Middle frontal gyrus (tissue), 1 donor: ENCODE measurements around the gene TERB1.
A peak's percentile ranks its signal among the peaks of the same experiment; 100 is the strongest.

Source experiments
- DNase-seq: peaks from one replicate; pipeline ENCODE4 v3.0.0-alpha.2; 2015; ENCODE audit warnings: low spot score; ENCODE audit errors: extremely low spot score

The TERB1 gene, protein sequence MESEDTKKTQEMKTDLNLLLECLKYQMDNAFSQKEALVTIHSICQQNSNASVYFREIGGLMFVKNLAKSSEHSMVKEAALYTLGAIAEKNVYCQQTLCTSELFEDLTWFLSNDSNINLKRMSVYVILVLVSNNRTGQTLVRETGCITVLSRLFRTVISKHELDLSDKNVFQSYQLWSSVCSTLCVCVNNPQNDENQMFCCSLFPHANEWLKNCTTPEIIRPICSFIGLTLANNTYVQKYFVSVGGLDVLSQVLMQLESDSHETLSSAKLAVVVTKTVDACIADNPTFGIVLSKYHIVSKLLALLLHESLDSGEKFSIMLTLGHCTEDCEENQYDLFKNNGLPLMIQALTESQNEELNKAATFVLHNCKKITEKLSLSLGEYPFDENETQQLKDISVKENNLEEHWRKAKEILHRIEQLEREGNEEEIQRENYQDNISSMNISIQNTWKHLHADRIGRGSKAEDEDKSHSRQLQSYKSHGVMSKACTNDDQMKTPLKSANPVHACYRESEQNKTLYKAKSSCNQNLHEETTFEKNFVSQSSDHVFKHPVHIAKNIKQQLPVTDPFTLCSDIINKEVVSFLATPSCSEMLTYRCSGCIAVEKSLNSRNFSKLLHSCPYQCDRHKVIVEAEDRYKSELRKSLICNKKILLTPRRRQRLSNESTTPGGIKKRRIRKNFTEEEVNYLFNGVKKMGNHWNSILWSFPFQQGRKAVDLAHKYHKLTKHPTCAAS

DNA sequence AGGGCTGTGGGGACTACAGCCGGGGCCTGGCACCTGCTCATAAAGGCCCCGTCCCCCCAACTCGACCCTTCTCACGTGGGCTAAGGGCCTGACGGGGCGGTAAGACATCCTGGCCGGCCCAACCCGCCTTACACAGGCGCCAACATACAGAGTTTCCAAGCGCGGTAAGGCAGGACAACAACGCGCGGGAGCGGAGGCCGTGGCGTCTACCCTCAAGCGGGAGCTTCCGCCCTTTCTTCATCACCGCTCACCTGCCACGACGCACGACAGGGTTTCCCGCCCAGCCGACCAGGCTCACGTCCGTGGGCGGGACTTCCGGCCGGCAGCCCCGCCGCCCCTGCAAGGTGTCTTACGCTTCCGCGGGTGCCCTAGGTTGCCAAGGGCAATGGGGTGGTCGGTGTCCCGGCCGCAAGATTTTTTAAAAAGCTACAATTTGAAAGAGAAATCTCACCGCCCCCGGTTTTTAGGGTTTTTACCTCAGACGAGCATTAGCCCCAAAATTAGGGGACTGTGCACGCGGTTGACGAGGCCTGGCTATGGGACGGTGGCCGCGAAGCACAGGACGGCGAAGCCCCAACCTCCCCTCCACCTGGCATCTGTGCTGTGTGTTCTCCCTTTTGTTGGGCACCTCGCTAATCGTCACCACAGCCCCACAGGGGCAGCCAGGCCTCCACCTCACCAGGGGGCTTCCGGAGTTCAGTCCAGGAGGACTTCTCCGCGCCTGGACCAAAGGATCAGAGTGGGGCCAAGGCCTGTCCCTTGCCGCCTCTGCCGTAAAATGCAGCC lies at the start of gene TERB1:
Gene TERB1 (minus strand): TSS at position 265 of the 786 bp plus-strand sequence. CDS start 4,786 bp downstream, outside the sequence.
- DNase-seq: no peak

DNA sequence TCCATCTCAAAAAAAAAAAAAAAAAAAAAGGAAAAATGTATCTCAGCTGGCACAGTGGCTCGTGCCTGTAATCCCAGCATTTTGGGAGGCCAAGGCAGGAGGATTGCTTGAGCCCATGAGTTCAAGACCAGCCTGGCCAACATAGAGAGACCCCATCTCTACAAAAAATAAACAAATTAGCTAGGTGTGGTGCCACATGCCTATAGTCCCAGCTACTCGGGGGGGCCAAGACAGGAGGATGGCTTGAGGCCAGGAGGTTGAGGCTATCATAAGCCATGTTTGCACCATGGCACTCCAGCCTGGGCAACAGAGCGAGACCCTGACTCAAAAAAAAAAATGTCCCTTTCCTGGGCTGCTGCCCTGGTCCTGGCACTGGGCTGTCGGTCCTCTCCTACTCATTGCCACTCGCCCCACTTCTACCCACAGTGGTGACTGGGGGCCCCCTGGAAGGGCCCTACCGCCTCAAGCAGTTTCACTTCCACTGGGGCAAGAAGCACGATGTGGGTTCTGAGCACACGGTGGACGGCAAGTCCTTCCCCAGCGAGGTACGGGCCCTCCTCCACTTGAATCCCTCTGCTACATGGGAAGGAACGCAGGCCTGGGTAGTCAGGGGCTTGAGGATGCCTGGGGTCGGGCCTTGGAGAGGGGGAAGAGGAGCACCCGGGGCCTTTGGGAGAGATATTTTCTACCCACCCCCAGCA lies 48.9 kb upstream of the TERB1 start:
- DNase-seq: no peak

DNA sequence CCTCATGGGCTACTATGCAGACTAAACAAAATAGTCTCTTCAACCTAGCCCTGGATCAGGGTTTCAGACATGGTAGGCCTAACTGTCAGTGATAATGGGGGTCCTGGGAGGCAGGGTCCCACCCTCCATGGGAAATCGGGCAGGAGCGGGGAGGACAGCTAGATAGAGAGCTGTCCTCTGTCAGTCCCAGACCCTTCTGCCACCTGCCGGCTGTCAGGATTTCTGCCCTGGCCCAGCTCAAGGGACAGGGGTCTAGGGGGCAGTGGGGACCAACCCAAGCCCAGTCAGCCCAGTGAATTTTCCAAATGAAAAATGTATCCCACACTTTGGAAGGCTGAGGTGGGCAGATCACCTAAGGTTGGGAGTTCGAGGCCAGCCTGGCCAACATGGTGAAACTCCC lies 48.2 kb upstream of the TERB1 start:
- DNase-seq: no peak

DNA sequence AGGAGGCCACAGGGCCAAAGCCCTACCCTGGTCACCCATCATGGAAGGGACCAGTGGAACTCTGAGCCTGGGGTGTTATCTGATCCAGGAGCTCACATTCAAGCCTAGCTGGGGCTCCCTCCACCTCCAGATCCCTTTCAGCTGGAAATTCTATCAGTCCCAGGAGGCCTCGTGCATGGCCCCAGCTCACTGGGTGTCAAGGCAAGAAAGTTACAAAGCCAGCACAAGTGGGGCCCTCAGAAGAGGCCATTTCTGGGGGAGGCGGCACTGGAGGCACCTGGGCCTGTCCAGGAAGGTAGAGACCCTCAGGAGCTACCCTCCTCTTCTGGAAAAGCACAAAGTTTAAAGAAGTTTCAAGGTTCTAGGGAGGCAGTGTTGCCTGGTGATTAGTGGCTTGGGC lies 47.6 kb upstream of the TERB1 start:
- DNase-seq: no peak

DNA sequence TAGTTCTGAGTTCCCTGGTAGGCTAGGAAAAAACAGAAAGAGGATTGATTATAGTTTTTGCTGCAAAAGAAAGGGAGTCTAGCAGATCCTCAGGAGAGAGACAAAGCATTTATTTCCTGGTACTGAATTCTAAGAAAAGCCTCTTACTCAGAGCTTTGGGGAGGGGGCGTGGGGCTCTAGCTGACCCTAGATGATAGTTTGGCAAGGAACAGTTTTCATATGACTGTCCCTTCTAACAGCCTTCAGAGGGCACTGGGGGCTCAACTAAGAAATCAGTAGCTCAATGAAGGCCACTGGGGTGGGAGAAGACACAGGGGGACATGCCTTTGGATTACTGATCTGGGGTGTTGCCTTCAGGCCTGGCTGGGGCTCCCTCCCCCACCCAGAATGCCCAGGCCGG lies 46.8 kb upstream of the TERB1 start:
- DNase-seq: no peak

DNA sequence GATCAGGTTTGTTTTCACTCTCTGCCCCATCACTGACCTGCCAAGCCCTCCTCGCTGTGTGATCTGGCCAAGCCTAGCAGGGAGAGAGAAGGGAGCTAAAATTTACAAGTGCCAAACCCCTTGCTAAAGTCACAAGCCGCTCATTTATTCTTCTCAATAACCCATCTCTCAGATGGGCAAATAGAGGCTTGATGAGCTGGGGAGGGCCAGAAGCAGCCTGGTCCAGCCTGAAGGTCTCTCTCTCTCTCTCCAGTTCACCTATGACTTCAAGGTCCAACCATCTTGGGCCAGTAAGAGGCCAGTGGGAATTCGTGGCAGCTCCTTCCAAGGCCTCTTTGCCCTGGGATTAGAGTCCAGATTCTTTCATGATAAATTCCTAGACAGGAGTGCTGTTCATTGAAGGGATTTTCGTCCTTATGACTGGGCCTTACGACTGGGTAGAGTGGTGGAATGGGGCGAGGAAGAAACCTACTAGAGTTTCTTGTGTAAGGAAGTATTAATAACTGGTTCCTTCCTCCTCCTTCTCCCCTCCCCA lies 46.2 kb upstream of the TERB1 start:
- DNase-seq: no peak

DNA sequence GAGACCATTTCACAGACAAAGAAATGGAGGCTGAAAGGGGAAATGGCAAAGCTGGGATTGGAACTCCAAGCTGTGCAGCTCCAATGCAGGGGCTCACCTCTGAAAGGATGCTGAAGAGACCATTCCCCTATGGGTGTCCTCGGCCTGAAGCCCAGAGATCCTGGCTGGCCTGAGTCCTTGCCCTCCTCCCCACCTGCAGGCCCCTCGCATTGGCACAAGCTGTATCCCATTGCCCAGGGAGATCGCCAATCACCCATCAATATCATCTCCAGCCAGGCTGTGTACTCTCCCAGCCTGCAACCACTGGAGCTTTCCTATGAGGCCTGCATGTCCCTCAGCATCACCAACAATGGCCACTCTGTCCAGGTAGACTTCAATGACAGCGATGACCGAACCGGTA lies 45.4 kb upstream of the TERB1 start:
- no peak for DNase-seq

DNA sequence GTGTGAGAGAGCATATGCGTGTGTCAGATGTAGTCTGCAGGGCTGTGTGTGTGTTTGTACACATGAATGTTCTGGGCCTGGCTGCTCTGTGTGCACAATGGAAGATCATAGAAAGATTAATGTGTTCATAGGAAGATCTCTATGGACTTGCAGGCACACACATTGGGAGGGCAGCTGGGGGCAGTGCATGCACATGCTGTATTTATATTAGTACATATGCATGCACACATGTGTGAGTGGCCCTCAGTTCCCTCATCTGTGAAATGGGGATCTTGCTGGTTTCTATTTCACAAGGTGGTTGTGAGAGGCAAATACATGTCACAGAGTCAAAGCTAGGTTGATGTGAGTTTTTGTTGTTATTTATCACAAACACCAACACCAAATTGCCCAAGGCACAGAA lies 44.9 kb upstream of the TERB1 start:
- no peak for DNase-seq

DNA sequence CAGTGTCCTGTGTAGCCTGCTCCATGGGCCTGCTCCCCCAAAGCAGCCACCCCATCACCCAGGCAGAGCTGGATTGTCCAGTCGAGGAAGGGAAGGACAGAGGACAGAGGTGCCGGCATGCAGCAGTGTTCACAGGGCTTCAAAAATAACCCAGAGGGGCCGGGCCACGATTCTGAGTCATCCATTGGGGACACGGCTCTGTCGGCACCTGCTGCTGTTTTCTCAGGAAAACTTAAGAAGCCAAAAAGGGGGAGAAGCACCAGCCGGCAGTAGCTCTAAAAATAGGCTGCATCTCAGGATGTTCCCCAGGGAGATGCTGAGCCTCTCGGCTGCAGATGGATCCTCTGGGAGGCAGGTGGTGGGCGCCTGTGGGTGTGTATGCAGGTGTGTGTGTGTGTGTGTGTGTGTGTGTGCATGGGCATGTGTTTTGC lies 44.4 kb upstream of the TERB1 start:
- peak; percentile 19 for DNase-seq

DNA sequence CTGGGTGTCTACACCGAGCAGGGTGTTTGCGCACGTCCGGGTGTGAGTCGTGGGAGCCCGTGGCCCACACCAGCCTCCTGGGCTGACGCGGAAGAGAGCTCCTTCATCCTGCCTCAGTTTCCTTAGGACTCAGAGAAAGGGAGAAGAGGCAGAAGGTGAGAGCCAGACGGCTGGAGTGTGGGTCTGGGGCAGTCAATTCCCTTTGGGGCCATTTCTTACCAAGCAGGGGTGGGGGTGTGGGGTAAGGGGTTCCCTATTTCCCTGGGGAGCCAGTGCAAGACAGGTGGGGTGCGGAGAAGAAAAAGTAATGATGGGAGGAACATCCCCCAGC lies 43.7 kb upstream of the TERB1 start:
- DNase-seq: no peak

DNA sequence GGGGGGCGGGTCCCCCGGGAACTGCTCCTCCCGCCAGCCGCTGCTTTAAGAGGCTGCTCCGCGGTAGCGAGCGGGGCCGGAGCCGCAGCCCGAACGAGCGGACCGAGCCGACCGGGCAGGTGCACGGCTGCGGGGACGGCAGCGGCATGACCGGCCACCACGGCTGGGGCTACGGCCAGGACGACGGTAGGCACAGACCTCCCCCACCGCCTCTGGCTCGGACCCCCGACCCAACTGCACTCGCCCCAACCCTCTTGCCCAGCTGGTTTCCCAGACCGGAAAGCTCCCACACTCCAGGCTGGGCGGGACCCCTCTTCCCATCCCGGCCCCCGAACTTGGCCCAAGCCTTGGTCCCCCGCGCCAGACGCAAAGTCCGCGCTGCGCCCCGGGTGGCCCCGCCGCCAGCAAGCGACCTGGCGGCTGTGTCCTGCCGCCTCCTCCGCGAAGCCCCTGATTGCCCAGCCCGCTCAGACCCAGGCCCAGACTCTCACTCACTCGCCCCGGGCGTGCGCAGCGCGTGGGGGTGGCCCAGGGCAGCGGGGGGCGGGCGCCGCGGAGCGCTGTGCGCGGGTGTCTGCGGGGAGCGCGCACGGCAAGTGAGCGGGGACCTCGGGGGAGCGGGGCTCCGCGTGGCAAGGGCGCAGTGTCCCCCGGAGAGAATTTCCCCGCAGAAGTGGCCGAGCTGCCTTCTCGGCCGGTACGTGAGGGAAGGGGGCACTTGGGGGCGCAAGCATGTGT lies 43.1 kb upstream of the TERB1 start, which contains the start of gene CA7:
Gene CA7 (plus strand): TSS at position 73 of the 738 bp plus-strand sequence. CDS start 74 bp downstream, at position 147.
- no peak for DNase-seq

DNA sequence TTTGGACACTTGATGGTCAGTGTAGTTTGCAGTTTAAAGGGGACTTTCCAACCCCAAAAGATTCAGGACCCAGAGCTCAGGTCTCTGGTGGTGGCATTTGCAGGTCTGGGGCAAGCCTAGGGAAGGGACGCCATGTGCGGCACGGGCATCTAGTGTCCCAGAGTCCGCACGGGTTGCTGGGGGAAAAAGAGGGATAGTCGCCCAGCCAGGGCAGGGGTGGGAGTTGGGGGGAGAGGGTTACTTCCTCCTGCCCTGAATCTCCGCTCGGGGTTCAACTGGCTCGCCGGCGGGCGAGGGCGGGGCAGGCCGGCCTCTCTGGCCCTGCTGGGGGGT lies 42.6 kb upstream of the TERB1 start:
- no peak for DNase-seq

DNA sequence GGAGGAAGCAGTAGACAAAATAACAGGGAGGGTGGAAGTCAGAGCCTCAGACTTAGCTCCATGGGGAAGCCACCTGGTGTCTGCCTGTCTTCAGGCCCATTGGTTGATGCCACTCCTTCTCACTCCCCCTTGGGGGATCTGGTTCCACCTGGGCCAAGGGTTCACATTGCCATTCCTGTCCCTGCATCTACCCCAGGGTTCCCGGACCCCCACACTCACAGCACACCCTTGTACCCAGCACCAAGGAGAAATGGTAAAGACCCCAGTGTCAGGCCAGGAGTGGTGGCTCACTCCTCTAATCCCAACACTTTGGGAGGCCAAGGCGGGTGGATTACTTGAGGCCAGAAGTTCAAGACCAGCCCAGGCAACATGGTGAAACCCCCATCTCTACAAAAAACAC lies 41.8 kb upstream of the TERB1 start:
- no peak for DNase-seq

DNA sequence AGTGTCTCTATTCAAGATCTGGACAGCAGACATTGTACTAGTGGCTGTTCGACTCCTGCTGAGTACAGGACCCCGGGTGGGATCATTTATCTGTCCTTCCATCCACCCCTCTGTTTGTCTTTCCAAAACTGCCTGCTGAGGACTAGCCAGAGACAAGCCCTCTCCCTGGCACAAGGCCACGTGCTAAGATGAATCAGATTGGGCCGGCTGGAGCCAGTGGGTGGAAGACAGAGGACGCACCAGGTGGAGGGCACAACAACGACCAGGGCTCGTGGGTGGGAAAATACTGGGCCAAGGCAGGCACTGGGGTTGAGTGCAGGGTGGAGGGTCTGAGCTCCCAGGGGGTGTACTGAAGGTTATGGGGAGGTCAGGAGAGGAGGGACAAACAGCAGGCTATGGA lies 41.4 kb upstream of the TERB1 start:
- no peak for DNase-seq

DNA sequence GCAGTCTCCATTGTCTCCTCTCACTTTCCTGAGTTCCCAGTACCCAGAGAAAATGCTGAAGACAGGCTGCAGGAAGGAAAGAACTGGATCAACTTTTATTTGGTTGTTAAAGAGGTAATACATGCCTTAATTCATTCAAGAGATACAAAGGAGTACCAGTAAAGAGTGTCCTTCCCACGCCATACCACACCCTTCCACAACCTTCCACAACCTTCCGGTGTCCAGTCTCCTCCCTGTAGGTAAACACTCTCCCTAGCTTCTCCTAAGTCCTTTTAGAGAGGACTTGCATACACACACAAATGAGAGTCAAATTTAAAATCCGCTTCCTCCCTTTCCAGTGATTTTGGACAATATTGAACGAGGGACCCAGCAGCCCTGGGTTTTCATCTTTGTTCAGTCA lies 40.0 kb upstream of the TERB1 start:
- no peak for DNase-seq

DNA sequence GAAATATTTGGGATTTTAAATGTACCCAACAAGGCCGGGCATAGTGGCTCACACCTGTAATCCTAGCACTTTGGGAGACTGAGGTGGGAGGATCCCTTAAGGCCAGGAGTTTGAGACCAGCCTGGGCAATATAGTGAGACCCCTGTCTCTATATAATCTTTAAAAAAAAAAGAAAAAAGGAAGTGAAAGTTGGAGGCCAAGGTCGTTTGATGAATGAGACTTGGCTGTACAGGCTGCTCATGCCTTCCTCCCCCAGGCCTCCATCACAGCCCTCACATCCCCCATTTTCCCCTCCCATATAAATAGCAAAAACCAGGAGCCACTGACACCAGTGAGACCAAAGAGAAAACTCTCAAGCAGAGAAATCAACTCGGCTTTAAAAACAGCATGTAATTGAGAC lies 39.5 kb upstream of the TERB1 start:
- DNase-seq: no peak

DNA sequence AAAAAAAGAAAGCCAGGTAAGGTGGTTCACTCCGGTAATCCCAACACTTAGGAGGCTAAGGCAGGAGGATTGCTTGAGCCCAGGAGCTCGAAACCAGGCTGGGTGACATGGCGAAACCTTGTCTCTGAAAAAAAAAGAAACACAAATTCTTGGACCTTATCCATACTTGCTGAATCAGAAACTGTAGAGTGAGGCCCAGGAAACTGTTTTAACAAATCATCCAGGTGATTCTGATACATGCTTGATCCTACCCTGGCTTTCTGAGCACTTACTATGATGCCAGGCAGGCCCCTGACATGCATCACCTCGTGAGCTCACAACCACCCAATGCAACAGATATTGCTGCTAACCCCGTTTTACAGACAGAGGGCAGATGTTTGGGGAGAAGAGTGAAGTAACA lies 33.4 kb upstream of the TERB1 start:
- DNase-seq: no peak

DNA sequence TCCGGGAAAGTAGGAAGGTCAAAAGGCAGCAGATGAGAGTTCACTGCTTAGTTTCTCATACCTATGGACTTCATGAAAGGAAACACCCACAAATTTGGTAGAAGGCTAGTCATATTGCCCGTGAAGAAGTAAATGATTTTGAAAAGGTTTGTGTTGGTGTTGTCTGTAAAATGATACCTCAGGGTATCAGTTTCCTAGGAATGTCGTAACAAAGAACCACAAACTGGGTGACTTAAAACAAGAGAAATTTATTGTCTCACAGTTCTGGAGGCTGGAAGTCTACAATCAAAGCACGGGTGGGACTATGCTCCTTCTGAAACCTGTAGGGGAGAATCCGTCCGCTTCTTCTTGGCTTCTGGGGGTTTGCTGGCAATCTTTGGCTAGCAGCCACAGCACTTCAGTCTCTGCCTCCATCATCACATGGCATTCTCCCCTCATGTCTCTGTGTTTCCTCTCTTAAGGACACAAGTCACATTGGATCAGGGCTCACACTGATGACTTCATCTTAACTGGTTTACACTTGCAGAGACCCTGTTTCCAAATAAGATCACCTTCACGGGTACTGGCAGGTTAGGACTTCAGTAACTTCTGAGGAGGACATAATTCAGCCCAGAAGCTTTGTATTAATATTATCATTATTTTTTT lies 31.4 kb upstream of the TERB1 start:
- no peak for DNase-seq

DNA sequence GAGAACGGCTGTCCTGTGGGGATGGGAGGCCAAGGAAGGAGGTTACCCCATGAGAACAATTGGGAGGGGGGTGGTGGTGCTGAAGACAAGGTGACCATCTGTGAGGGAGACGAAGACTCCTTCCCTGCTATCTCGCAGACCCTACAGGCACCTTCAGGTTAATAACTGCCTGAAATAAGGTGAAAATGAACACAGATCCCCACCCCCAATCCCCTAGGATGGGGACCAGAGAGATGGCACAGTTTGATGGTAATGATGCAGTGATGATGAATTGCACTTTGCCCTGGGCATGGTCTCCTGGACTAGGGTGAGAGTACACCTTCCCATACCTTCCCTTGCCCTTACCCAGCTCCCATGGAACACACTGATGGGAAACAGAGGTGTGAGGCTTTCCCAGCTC lies 30.8 kb upstream of the TERB1 start:
- no peak for DNase-seq
